HG03045 (cell line): ENCODE results near the gene HCN2.

ENCODE experiments used
- ATAC-seq: cut with Tn5 transposase; IDR thresholded peaks from one replicate; pipeline ENCODE4 v1.9.1; 2021; ENCODE audit warnings: mild to moderate bottlenecking, moderate library complexity; ENCODE audit not compliant: unreplicated experiment

The HCN2 gene

GRCh38 chr19:651114-651818 lies 61.6 kb downstream of the HCN2 start:
- no peak for ATAC-seq

- no peak for ATAC-seq
Measured at GRCh38 chr19:651991-652390, 62.3 kb downstream of the HCN2 start.

DNA sequence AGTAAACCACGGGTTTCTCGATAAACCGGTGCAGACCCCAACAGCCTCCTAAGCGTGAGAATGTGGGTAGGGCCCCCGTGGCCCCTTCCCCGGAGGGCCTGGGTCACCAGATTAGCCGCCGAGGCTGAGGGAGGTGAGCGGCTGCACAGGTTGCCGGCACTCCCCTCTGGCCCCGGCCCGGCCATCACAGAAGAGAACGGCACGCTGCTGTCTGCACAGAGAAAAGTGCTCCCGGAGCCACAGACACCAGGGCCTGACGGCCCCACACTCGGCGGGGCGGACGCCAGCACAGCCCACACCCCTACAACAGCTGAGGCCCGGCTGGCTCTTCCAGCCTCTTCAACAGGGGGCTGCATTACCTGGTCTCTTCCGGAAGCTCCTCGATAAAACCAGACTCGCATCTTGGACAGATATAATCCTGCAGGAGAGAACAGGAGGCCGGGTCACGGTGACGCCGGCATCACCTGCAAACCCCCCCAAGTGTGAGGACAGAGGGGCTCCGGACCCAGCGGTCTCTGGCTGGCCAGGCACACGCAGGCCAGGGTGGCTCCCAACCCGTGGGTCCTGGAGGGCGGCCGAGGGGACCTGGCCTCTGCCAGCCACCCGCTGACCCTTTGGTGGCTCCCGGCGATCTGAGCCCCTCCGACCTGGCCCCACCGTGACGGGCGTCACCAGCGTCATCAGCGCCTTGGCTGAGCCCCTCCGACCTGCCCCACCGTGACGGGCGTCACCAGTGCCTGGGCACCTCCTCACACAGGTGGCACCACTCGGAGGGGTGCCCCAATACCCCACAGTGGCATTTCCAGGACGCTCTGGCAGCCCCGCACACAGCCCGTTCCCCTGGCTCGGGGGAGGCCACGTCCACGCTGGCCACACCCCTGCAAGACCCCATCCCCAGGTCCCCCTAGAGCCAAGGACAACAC lies 63.0 kb downstream of the HCN2 start:
- ATAC-seq = no peak

- no peak for ATAC-seq
Measured at GRCh38 chr19:653425-653824, 63.7 kb downstream of the HCN2 start.

GRCh38 chr19:655691-656090 lies 66.0 kb downstream of the HCN2 start:
- ATAC-seq = no peak

GRCh38 chr19:656751-657559 lies 67.3 kb downstream of the HCN2 start:
- ATAC-seq = no peak

DNA sequence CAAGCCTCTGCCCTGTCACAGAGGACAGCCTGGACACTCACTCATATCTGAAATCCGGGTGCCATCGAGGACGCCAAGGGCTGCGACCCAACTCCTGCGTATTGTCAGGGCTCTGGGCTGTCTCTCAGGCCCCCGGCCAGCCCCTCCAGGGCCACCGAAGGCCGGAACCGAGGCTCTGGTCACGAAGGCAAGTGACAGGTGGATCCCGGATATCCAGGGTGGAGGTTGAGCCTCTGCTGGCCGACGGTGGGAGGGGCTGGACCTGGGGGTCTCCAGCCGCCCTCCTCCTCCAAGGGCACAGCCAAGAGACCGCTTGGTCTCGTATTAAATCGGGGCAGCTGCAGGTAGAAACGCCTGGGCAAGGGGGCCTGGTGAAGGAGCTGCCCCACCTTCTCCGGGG lies 67.9 kb downstream of the HCN2 start:
- ATAC-seq = no peak

DNA sequence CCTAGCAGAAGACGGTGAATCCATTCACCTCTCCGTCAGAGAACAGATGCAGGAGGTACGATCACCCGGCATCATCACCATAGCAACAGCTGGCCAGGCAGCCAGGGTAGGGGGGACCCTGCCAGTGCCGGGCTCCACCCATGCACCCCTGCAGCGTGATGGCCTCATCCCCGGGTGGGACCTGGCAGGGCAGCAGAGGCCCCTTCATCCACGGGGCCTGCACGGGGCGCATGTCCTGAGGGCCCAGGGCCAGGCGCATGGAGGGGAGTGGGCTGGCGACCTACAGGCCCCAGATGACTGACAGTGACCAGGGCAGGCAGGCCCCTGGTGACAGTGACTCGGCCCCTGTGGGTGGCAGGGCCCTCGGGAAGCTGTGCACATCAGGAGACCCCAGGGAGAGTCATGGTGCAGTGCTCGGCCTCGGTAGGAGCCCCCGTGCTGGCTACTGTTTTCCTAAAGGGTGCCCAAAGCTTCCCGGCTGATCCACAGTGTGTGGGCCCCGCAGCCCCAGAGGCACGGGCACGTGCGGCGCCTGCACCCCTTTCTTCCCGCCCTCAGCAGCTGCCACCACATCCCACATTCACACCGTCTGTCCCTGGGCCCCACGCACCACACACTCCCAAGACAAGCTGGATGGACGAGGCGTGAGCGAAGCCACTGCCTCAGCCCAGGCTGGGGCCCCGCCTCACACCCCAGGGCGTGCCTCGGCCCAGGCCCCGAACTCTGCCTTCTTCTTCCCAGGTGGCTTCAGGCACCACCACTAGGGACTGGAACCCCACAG lies 68.6 kb downstream of the HCN2 start:
- no peak for ATAC-seq

- ATAC-seq = no peak
Measured at GRCh38 chr19:658916-659839, 69.5 kb downstream of the HCN2 start.

GRCh38 chr19:660793-661426 lies 71.2 kb downstream of the HCN2 start:
- no peak for ATAC-seq

DNA sequence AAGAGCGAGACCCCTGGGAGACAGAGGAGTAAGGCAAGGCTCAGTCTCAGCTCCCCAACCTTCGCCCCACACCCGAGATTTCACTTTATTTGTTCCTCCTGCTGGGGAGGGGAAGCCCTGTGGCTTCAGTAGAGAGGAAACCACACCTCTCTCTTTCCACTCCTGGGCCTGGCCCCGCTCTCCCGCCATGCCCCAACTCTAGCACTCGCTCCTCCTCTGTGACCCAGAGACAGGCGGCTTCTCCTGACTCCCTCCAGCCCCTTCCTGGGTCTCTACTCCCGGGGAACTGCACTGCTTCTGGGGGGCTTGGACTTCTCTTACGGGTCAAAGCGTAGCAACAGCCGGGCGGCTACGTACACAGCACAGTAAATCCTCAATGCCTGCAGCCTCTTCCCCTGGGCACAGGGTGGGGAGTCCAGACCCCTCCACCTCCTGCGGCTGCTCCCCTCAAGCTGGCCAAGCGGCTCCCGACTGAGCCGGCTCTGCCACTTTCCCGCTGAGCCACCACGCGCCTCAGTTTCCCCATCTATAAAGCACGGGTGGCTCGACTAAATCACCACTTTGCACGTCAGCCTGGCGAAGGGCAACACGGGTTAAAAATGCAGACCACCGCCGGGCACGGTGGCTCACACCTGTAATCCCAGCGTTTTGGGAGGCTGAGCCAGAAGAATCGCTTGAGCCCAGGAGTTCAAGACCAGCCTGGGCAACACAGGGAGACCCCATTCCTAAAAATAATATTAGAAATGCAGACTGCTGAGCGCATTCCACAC lies 71.9 kb downstream of the HCN2 start:
- no peak for ATAC-seq

DNA sequence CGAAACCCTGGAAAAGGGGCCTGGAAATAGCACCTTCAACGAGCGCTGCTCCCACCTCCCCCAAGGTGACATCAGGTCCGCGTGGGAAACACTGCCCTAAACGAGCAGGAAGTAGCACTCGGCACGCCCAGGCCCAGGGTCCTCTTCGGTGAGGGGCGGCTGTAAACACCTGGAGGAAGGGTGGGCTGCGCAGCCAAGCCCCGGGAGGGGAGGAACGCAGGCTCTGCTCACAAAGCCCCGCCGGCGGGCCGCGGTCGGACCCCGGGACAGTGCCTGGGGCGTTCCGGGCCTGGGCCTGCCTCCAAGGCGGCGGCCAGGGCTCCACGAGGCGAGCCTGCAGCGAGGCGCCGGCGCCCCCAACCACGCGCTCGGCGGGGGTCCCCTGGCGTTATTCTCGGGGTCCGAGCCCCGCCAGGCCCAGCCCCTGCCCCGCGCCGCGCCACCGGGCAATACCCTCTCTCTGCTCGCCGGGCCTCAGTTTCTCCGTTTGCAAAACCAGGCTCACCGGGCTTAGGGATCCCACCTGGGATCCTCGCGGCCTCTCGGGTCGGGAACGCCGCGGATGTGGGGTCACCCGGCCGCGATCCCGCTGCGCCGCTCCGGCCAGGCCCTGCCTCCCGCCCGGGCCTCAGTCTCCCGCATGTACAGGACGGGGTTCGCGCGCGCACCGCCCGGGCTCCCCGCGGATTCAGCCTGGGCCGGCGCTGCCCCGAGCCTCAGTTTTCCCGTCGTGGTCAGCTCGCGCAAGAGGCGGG lies 72.7 kb downstream of the HCN2 start:
- peak; percentile 14 for ATAC-seq

GRCh38 chr19:662962-663681 lies 73.4 kb downstream of the HCN2 start, which contains the start of gene RNF126:
Gene RNF126, minus strand, starts transcription at chr19:663214. Its CDS starts 93 bp downstream, at chr19:663121.
- peak; percentile 57 for ATAC-seq

DNA sequence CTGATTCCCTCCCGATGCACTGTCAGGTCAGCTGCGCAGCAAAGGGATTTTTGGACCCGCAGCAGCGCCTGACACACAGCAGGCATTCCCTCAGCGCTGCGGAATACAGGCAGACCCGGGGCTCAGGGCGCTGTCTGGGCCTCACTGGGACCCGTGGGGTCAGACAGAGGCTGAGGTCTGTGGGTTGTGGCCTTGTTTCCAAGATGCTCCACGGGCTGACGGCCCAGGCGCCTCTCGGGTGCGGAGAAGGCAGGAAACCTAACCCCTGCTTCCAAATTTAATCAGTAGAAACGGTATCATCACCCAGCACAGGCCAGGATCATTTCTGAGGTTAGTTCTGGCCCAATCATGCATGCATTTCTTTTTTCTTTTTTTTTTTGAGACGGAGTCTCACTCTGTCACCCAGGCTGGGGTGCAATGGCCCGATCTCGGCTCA lies 74.0 kb downstream of the HCN2 start:
- no peak for ATAC-seq

GRCh38 chr19:664913-665443 lies 75.3 kb downstream of the HCN2 start:
- ATAC-seq = no peak
